Stomach (tissue), 4 donors: ENCODE data around the gene GCNT4.

ENCODE experiments used
- CTCF ChIP-seq, 7 experiments: fragments of 450-650 bp in 4 of 7; fragments of 200-600 bp in 3 of 7; sonication (generic) in 3 of 7; IDR thresholded peaks; one replicate each; pipeline ENCODE4 v1.5.1; 2016 to 2019; ENCODE audit warnings: antibody characterized with exemption in 7 of 7, control low read depth in 2 of 7, mild to moderate bottlenecking in 1 of 7
- EP300 ChIP-seq: sonication (generic); formaldehyde crosslinking; IDR thresholded peaks from one replicate; pipeline ENCODE4 v1.6.1; 2017; ENCODE audit warnings: antibody characterized with exemption
- POLR2A ChIP-seq, 4 donors: fragments of 450-650 bp; IDR thresholded peaks; one replicate each; pipeline ENCODE4 v1.6.1; 2016; ENCODE audit warnings: antibody characterized with exemption in 4 of 4, control low read depth in 2 of 4, mild to moderate bottlenecking in 1 of 4, moderate library complexity in 1 of 4
- POLR2AphosphoS5 ChIP-seq, 3 donors: sonication (generic); formaldehyde crosslinking; IDR thresholded peaks; one replicate each; pipeline ENCODE4 v1.6.1; 2016; ENCODE audit warnings: antibody characterized with exemption in 3 of 3

- TF ChIP-seq POLR2A (IDR thresholded peaks at IDR 0.05), result no peak
- TF ChIP-seq CTCF (IDR thresholded peaks at IDR 0.05), result no peak
- no peak for TF ChIP-seq POLR2AphosphoS5 (IDR thresholded peaks at IDR 0.05)
- TF ChIP-seq EP300, result no peak
Observed at GRCh38 chr5:75088648-75089047, 36.3 kb upstream of the GCNT4 start.
